ENCODE data around the gene SLC31A1. TPM values are rescaled to one million over a fixed set of nuclear protein-coding genes. Genes with fewer than 3 reads are reported as not detected.

The SLC31A1 gene
- total RNA-seq, 1 donor from 2014 or later, result 8.1 TPM

DNA sequence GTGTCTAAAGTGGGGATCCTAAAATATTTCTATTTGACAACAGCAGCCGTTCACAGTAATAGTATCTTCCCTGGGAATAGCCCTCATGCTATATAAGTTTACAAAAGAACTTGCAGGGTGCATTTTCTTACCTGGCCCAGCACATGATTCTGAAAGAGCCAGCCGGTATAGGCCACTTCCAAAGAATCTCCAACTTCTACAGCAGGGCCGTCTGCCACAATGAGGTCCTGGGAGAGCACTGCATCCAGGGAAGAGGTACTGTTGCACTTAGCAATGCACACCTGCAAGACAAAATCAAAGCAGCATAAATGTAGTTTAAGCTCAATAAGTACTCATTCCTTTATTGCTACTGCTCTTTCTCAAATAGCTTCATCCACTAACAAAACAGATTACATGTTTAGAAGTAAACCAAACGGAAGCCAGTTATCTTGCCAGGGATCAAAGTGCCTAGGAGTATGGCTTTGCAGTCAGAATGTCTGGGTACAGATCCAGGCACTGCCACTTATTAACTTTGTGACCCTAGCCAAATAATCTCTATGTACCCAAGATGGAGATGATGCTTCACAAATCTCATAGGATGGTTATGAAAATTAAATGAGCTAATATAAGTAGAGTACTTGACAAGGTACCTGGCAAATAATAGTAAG, 21.5 kb upstream of the SLC31A1 start:
- DNase-seq (ENCODE audit: low read depth), result no peak
- no peak overlapping the region for H3K4me3 ChIP-seq (ENCODE audit: low read depth, low read length)
- TF ChIP-seq, protein P1, sequence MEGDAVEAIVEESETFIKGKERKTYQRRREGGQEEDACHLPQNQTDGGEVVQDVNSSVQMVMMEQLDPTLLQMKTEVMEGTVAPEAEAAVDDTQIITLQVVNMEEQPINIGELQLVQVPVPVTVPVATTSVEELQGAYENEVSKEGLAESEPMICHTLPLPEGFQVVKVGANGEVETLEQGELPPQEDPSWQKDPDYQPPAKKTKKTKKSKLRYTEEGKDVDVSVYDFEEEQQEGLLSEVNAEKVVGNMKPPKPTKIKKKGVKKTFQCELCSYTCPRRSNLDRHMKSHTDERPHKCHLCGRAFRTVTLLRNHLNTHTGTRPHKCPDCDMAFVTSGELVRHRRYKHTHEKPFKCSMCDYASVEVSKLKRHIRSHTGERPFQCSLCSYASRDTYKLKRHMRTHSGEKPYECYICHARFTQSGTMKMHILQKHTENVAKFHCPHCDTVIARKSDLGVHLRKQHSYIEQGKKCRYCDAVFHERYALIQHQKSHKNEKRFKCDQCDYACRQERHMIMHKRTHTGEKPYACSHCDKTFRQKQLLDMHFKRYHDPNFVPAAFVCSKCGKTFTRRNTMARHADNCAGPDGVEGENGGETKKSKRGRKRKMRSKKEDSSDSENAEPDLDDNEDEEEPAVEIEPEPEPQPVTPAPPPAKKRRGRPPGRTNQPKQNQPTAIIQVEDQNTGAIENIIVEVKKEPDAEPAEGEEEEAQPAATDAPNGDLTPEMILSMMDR (conservative IDR thresholded peaks at IDR 0.05; ENCODE audit: low read depth, low read length), result no peak

DNA sequence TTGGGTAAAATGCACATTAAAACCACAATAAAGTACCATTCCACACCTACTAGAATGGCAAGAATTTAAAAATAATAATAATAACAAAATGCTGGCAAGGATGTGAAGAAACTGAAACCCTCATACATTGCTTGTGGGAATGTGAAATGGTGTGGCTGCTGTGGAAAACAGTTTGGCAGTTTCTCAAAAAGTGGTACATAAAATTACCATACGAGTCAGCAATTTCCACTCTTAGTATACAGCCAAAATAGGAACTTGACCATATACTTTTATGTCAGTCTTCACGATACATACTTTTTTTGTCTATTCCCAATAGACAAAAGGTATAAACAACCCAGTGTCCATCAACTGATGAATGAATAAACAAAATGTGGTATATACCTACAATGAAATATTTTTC, 15.9 kb upstream of the SLC31A1 start:
- DNase-seq (ENCODE audit: low read depth), result no peak
- H3K4me3 ChIP-seq (ENCODE audit: low read depth, low read length), result no peak overlapping the region
- TF ChIP-seq, protein P1 (conservative IDR thresholded peaks at IDR 0.05; ENCODE audit: low read depth, low read length), result no peak

DNA sequence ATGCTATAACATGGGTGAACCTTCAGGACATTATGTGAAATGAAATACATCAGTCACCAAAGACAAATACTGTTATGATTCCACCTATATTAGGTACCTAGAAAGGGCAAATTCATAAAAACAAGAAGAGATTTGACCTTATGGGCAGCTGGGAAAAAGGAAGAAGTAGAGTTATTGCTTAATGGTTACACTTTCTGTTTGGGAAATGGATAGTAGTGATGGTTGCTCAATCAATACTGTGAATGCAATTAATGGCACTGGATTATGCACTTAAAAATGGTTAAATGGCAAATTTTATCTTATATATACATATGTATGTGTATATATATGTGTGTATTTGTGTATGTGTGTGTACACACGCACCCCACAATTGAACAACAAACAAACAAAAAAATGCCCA, 15.5 kb upstream of the SLC31A1 start:
- TF ChIP-seq, protein P1 (conservative IDR thresholded peaks at IDR 0.05; ENCODE audit: low read depth, low read length), result no peak
- no peak for DNase-seq (ENCODE audit: low read depth)
- no peak overlapping the region for H3K4me3 ChIP-seq (ENCODE audit: low read depth, low read length)

DNA sequence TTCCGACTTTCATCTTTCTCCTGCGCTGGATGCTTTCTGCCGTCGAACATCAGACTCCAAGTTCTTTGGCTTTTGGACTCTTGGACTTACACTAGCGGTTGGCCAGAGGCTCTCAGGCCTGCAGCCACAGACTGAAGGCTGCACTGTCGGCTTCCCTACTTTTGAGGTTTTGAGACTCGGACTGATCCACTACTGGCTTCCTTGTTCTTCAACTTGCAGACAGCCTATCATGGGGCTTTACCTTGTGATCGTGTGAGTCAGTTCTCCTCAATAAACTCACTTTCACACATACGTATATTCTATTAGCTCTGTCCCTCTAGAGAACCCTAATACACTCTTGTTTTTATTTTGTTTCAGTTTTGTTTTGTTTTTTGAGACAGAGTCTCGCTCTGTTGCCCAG, 10.5 kb upstream of the SLC31A1 start:
- H3K4me3 ChIP-seq (ENCODE audit: low read depth, low read length), result no peak overlapping the region
- DNase-seq (ENCODE audit: low read depth), result no peak
- TF ChIP-seq, protein P1 (conservative IDR thresholded peaks at IDR 0.05; ENCODE audit: low read depth, low read length), result no peak

DNA sequence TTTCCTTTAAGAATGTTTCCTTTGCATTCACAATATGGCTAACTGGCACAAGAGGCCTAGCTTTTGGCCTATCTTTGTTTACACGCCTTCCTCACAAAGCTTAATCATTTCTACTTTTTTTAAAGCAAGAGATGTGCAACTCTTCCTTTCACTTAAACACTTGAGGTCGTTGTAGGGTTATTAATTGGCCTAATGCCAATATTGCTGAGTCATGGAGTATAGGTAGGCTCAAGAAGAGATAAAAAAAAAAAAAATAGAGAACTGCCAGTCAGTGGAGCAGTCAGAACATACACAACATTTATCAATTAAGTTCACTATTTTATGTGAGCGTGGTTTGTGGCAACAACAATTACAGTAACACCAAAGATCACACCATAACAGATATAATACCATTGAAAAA, 6.2 kb upstream of the SLC31A1 start:
- H3K4me3 ChIP-seq (ENCODE audit: low read depth, low read length), result no peak overlapping the region
- no peak for DNase-seq (ENCODE audit: low read depth)
- TF ChIP-seq, protein P1 (conservative IDR thresholded peaks at IDR 0.05; ENCODE audit: low read depth, low read length), result no peak

DNA sequence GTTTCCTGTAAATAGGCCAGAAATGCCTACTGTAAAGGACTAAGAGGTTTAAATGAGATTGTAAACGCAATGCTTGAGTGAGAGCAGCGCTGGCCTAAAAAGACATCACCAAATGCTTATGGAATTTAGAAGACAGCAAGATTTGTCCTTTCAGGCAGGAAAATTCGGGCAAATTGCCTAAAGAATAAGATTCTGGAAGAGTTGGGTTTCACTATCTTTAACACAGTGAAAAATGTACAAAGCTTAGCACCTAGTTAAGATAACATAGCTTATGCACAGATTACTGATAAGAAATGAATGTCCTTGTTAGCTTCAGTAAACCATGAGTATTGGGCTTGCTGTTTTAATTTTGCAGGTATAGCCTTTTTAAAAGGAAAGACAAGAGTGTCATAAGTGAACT, 4.9 kb upstream of the SLC31A1 start:
- TF ChIP-seq, protein P1 (conservative IDR thresholded peaks at IDR 0.05; ENCODE audit: low read depth, low read length), result no peak
- DNase-seq (ENCODE audit: low read depth), result no peak

More for the DNA sequence above, 4.9 kb upstream of the SLC31A1 start:
- H3K4me3 ChIP-seq (ENCODE audit: low read depth, low read length), result no peak overlapping the region
